ENCODE measurements around the gene MORC1. TPM values are rescaled to one million over a fixed set of nuclear protein-coding genes. Genes with fewer than 3 reads are reported as not detected.

Gene MORC1
- polyA plus RNA-seq, 3 donors: 0.49 to 0.68 (median 0.61) TPM

GRCh38 chr3:109045271-109046040, 72.5 kb downstream of the MORC1 start:
- no peak for DNase-seq (ENCODE audit: low read depth in 3 of 3, low spot score in 2 of 3)

DNA sequence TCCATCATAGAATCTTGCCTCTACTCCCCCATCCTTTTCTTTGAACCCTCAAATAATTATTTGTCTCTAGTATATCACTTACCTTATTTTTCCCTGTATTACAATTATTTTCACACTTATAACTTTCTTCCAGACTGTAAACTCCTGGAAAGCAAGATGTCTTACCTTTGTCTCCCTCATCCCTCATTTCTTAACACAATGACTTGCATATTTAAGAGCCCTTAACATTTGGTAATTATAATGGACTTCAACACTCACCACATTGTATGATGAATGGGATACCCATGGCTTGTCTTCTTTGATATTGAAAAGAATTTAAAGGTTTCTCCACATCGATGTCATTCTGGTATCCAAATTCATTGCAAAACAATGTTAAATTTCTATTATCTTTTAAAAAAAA, 82.9 kb downstream of the MORC1 start:
- no peak for DNase-seq (ENCODE audit: low read depth in 3 of 3, low spot score in 2 of 3)

- no peak for DNase-seq (ENCODE audit: low read depth in 3 of 3, low spot score in 2 of 3)
Observed at GRCh38 chr3:109033000-109033660, 84.8 kb downstream of the MORC1 start.

DNA sequence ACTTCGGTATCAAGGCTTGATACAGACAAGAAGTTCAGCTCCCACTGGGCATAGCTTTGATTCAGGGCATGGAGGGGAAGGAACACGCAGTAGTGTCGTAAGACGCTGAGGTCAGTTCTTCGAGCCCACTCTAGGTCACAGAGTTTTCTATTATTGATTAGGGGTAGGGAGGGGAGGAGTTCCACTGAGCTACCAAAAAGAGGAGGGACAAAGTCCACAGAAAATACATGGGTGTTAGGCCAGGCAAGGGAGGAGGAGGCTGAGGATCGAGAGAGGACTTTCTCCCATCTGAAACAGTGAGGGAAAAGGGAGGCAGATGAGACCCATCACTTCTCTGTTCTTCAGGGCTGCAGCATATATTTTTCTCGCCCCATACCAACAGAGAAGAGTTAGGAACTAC, 89.2 kb downstream of the MORC1 start:
- DNase-seq (ENCODE audit: low read depth in 3 of 3, low spot score in 2 of 3): no peak

DNA sequence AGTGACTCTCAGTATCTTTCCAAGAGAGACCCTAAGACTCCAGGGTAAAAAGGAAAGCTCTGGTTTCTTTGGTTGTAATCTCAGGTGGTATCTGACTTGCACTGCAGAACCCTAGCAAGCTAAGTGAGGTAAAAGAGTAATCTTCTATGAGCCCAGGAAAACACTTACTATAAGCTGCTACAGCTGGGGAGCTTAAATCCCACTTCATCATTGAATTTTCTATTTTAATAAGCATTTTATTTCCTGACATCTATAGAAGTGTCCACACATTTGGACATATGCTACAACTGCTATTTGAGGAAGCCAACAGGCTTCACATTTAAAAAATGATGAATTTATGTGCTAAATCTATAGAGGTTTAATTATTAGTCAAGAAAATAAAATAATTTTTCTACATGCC, 91.1 kb downstream of the MORC1 start:
- DNase-seq (ENCODE audit: low read depth in 3 of 3, low spot score in 2 of 3): no peak

- DNase-seq (ENCODE audit: low read depth in 3 of 3, low spot score in 2 of 3): no peak
Observed at GRCh38 chr3:109025896-109026295, 92.0 kb downstream of the MORC1 start.

DNA sequence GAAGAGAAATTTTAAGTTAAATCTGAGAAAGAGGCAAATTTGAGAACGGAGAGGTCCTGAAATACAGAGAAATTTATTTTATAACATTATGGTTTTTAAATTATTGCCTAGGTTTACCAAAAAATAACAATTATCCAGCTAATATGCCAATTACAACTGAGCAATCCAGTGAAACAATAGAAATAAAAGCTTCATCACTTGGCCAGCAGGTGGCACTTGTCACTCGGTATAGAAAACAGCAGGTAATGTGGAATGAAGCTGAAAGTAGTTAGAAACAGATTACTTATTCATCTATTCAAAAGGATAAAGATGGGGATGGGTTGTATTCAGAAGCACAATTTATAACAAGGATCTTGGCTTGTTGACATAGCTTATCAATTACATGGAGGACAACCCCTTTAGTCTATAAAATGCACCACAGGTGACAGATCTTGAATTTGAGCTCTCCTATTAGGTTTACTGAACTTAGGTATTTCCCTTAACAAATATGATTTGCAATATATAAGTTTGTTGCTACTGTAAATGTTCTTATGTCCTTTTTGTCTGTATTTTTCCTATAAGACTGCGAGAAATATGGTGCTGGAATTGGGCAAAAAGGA, 94.2 kb downstream of the MORC1 start:
- DNase-seq (ENCODE audit: low read depth in 3 of 3, low spot score in 2 of 3): peak in 2 of 3 donors; percentile 25 to 39

- DNase-seq (ENCODE audit: low read depth in 3 of 3, low spot score in 2 of 3): no peak
Observed at GRCh38 chr3:109023167-109023566, 94.8 kb downstream of the MORC1 start.

DNA sequence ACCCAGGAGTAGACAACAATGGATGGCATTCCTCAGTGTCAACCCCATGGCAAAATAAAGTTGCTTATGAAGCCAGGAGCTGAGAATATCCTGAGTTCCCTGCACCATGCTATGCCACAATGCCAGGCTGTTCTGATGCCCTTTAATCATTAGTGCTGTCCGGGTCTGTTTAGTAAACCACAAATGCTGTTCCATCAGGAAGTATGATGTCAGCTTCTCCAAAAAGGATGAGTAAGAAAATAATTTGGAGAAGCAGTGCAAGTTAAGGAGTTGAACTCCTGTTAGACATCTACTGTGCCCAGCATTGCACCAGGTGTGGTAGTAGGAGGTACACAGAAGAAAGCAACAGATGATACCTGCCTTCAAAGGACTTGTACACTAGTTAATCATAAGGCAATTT, 96.4 kb downstream of the MORC1 start:
- DNase-seq (ENCODE audit: low read depth in 3 of 3, low spot score in 2 of 3): no peak

- no peak for DNase-seq (ENCODE audit: low read depth in 3 of 3, low spot score in 2 of 3)
Observed at GRCh38 chr3:109018828-109019227, 99.1 kb downstream of the MORC1 start.

GRCh38 chr3:109005443-109005842, 112.5 kb downstream of the MORC1 start:
- DNase-seq (ENCODE audit: low read depth in 3 of 3, low spot score in 2 of 3): no peak

- DNase-seq (ENCODE audit: low read depth in 3 of 3, low spot score in 2 of 3): no peak
Observed at GRCh38 chr3:108998436-108998835, 119.5 kb downstream of the MORC1 start.

DNA sequence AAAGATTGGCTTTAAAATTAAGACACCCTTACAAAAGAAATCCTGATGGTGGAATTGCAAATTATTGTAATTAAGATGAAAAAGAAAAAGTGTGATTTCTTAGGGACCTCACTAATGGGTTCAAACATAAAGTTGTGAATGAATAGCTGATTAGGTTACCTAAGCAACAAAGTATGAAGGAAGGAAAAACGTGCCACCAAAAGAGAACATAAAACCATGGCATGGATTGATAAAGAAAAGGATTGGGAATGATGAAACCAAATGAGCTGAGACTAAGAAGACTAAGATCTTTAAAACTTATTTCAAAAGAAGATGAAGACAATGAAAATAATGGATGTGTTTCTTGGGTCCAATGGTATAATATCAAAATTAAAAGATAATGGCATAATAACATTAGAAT, 132.1 kb downstream of the MORC1 start:
- no peak for DNase-seq (ENCODE audit: low read depth in 3 of 3, low spot score in 2 of 3)

GRCh38 chr3:108983051-108983450, 134.9 kb downstream of the MORC1 start:
- no peak for DNase-seq (ENCODE audit: low read depth in 3 of 3, low spot score in 2 of 3)

DNA sequence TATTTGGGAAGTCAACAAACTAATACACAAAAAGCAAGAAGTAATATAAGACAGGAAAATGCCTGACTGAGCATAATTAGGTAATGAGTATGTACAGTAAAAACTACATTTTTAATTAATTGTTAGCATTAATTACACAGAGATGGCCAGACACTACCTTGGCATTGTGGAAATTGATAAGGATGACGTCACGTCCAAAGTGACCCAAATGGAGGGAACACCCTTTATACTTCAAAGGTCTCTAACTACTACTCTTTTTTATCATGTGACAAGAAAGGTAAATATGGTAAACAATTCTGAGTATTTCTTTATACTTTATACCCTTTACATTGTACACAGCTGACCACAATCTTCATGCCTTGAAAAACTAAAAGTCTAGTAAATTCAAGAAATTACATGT, 141.9 kb downstream of the MORC1 start:
- DNase-seq (ENCODE audit: low read depth in 3 of 3, low spot score in 2 of 3): no peak

DNA sequence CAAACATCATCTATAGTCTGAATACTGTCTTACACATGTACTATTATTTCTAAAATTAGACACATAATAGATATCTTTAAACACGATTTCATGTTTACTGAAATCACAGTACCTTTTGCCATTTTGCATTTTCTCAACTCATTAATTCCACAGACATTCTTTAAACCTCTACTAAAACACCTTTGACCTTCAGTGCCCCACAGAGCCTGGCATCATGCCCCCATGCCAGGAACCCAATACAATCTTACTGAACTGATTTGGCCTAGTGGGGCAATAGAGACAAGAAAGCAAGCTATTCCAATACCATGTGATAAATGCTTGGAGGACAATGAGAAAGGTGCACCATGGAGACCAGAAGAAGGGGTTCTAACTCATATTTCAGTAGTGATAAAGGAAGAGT, 144.9 kb downstream of the MORC1 start:
- no peak for DNase-seq (ENCODE audit: low read depth in 3 of 3, low spot score in 2 of 3)

DNA sequence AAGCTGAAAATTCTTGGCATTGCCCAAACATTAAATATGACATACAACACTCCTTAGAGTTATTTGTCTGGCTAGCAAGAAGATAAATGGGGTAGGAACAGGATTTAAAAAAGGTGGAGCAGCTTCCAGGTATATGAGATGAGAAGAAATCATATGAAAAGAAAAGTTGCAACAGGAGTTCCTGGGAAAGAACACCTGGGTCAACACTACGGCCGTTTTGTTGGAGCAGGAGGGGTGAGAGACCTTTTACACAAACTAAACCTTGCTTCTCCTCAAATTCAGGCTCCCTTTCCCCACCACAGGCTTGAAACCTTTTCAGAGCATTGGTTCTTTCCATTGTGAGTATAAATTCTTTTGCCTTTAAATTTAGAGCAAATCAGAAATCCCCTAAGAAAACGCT, 145.5 kb downstream of the MORC1 start:
- no peak for DNase-seq (ENCODE audit: low read depth in 3 of 3, low spot score in 2 of 3)

DNA sequence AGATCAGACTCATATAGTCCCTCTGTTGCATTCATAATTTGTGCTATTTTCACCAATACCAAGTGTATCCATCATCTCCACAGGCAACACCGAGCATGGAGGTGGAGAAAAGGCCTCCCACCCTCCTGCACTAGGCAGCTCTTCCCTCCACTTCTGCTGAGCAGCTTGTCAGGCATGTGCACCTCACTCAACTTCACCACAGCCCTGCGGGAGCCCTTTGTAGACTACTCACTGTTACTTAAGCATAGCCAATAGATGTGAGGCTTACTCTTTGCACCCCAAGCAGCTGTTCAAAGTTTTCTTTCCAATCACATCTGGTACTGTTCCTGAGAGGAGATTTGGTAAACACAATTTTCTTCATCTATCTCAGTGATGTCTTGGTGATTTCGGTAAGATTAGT, 147.4 kb downstream of the MORC1 start:
- no peak for DNase-seq (ENCODE audit: low read depth in 3 of 3, low spot score in 2 of 3)

- DNase-seq (ENCODE audit: low read depth in 3 of 3, low spot score in 2 of 3): no peak
Observed at GRCh38 chr3:108966773-108967172, 151.2 kb downstream of the MORC1 start.

DNA sequence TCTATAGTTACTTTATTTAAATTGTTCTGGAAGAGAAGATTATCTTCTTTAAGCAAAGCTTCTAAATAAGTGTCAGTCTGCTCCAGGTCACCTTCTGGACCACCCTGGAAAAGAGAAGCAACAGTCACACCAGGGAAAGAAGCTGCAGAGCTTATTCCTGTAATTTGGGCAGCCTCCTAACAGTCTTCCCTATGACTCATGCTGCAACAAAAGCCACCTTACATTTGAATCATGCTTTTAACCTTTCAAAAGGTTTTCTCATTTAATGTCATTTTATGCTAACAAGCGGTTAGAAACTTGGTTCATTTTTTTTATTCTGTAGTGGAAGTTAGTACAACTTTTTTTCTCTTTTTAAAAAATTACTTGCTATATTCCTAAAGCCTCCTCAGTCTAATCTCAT, 158.9 kb downstream of the MORC1 start:
- no peak for DNase-seq (ENCODE audit: low read depth in 3 of 3, low spot score in 2 of 3)

DNA sequence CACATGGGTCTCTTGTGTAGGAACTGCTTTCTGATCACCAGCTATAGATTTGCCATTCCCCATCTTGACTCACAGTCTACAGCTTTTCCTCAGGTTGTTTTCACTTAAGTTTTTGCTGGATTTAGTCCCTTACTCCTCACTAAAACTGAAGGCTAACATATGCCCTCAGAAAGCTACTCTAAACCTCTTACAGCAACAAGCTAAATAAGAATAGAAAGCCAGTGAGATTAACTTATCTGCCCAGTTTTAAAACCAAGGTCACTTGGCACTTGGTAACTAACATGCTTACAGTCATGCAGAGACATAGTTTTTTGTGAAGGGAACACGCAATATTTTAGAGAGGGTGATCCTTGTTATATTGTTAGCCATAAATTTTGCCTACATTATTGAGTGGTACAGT, 164.2 kb downstream of the MORC1 start, which contains the start of gene GUCA1C:
Gene GUCA1C, minus strand, starts transcription at position 180 of the 400 bp plus-strand sequence. Its CDS starts 117 bp downstream, at position 63.
- no peak for DNase-seq (ENCODE audit: low read depth in 3 of 3, low spot score in 2 of 3)

- no peak for DNase-seq (ENCODE audit: low read depth in 3 of 3, low spot score in 2 of 3)
Observed at GRCh38 chr3:108953210-108953609, 164.7 kb downstream of the MORC1 start.
